Pancreas (tissue), 10 donors: Measurements from ENCODE around the gene SPCS1. TPM values are rescaled to one million over a fixed set of nuclear protein-coding genes. Genes with fewer than 3 reads are reported as not detected.
"Not testable (repeated sequence)": the region's sequence is repeated elsewhere in the genome, so short reads cannot be mapped to it uniquely, and the experiment has no call there.

Experiments
- ATAC-seq, 4 donors: fragments of 200-7000 bp; cut with Tn5 transposase; one replicate each; pipeline versions ENCODE4 v1.8.0 to v1.9.1; 2020; ENCODE audit warnings: mild to moderate bottlenecking in 4 of 4, moderate library complexity in 4 of 4
- DNase-seq, 6 donors: peaks; one replicate each; pipeline ENCODE4 v3.0.0-alpha.2; 2020
- FAIRE-seq: peaks from 2 replicates; lab custom pipeline; 2012; peaks lifted over from hg19 to GRCh38; lab: Jason Lieb, UNC
- H3K27ac ChIP-seq, 4 donors: fragments of 200-600 bp; sonication (generic); 1 replicate in 3 of 4; 2 replicates in 1 of 4; pipeline versions ENCODE4 v1.5.0 to v1.8.0; 2020
- H3K27me3 ChIP-seq, 4 donors: fragments of 200-600 bp; one replicate each; pipeline ENCODE4 v1.8.0; 2021
- H3K36me3 ChIP-seq, 3 donors: fragments of 200-600 bp; sonication (generic) in 1 of 3; one replicate each; pipeline versions ENCODE4 v1.5.0 to v1.8.0; 2020 to 2021
- H3K4me1 ChIP-seq, 3 donors: fragments of 200-600 bp; one replicate each; pipeline ENCODE4 v1.8.0; 2021
- H3K4me3 ChIP-seq, 4 donors: fragments of 200-600 bp; sonication (generic) in 2 of 4; one replicate each; pipeline versions ENCODE4 v1.5.0 to v1.8.0; 2020 to 2021
- H3K9me3 ChIP-seq, 4 donors: fragments of 200-600 bp; one replicate each; pipeline ENCODE4 v1.8.0; 2021
- CTCF ChIP-seq, 4 donors: fragments of 200-600 bp; sonication (generic) in 3 of 4; IDR thresholded peaks; one replicate each; pipeline versions ENCODE4 v1.5.0 to v1.8.0; 2021; ENCODE audit warnings: antibody characterized with exemption in 4 of 4
- WGBS, 2 donors: extraction: QIAGEN DNeasy Blood & Tissue Kit; methylation state at CpG; one replicate each; pipeline ENCODE4 v1.1.7; 2013; 5-methylcytosine and 5-hydroxymethylcytosine counted together
- intact Hi-C, 3 donors: fragments of 100-400 bp; cut with DNase I; formaldehyde crosslinking; loops; one replicate each; pipeline versions ENCODE4 v1.11.1 to v1.14.2; 2022
- polyA plus RNA-seq, 2 donors: library from polyadenylated mRNA; stranded (reverse); fragments of 200-250 nt; gene quantifications; one replicate each; pipeline ENCODE4 v1.2.3, GENCODE V29; 2013
- total RNA-seq, 6 donors: library from RNA; stranded (reverse); fragmentation: NEBNext Ultra II Directional in 4 of 6; extraction: Animal tissue kit (Norgen Biotek cat#: 25700) in 4 of 6; gene quantifications; one replicate each; pipeline versions ENCODE4 v1.2.1 to v1.2.4, GENCODE V29; 2021 to 2023
- donor health status: healthy with polysubstance abuse.
- donor health status: DM: no; HTN: no; CAD: no; lungs with moderate emphysema.
- donor health status: DM: no; HTN: no; CAD: no.
- donor health status: control.
- donor health status: control.
- donor health status: Bipolar disorder and iron deficiency.
- donor health status: DM: yes; HTN: yes; CAD: no.
- donor health status: DM: no; HTN: no; CAD: no.
- donor health status: DM: no; HTN: no; CAD: no.
- donor health status: DM: yes; HTN: yes; CAD: no.

The SPCS1 gene
- total and polyA plus RNA-seq, 8 donors = 52.4 to 121 (median 58.7) TPM

GRCh38 chr3:52671676-52672075, 34.2 kb upstream of the SPCS1 start:
- H3K4me3 ChIP-seq = no peak overlapping the region
- no peaks in the 10 kb centered on the region for H3K27me3 ChIP-seq
- no peaks in the 10 kb centered on the region for H3K4me1 ChIP-seq
- no peaks in the 10 kb centered on the region for H3K9me3 ChIP-seq
- ATAC-seq (no peak), FAIRE-seq (no peak), DNase-seq (no peak)
- no peak for TF ChIP-seq CTCF (IDR thresholded peaks at IDR 0.05)
- WGBS, 2 donors = 62 to 70% methylated on average over 1 of the region's 1 CpG
- H3K36me3 ChIP-seq = peaks cover 0 to 19% (median 0%) of the 10 kb centered on the region in 3 donors
- intact Hi-C loops = no loop called here
- H3K27ac ChIP-seq = no peak overlapping the region

GRCh38 chr3:52676201-52676600, 29.7 kb upstream of the SPCS1 start:
- H3K4me3 ChIP-seq, H3K27ac ChIP-seq, FAIRE-seq, H3K27me3 ChIP-seq, ATAC-seq, DNase-seq, H3K9me3 ChIP-seq, intact Hi-C loops: not testable (repeated sequence)
- WGBS, 2 donors = 49 to 52% methylated on average over 3 of the region's 3 CpGs
- peaks cover 0 to 13% (median 11%) of the 10 kb centered on the region in 3 donors for H3K4me1 ChIP-seq
- H3K36me3 ChIP-seq = peaks cover 0 to 30% (median 7%) of the 10 kb centered on the region in 3 donors

- no peak for DNase-seq
- no peak for FAIRE-seq
- Histone ChIP-seq H3K27me3 (no peaks in the 10 kb centered on the region), H3K4me3 (no peak overlapping the region), H3K36me3 (peaks cover 0 to 30% (median 7%) of the 10 kb centered on the region in 3 donors), H3K27ac (no peak overlapping the region), H3K9me3 (no peaks in the 10 kb centered on the region), H3K4me1 (peaks cover 11 to 27% (median 11%) of the 10 kb centered on the region in 3 donors)
- no peak for ATAC-seq
- intact Hi-C loops = no loop called here
- WGBS, 2 donors = 95% methylated on average over 6 of the region's 6 CpGs
- TF ChIP-seq CTCF (IDR thresholded peaks at IDR 0.05) = no peak
Observed at GRCh38 chr3:52678265-52679198, 27.4 kb upstream of the SPCS1 start.

- H3K4me3 ChIP-seq = no peak overlapping the region
- TF ChIP-seq CTCF (IDR thresholded peaks at IDR 0.05) = no peak
- FAIRE-seq (no peak), ATAC-seq (no peak), DNase-seq (no peak)
- H3K9me3 ChIP-seq = no peaks in the 10 kb centered on the region
- H3K27ac ChIP-seq = peak overlapping the region in 1 of 4 donors; percentile 55
- 64 to 70% methylated on average over 3 of the region's 3 CpGs for WGBS, 2 donors
- H3K36me3 ChIP-seq = peaks cover 0 to 30% (median 7%) of the 10 kb centered on the region in 3 donors
- intact Hi-C loops = no loop called here
- H3K27me3 ChIP-seq = no peaks in the 10 kb centered on the region
- H3K4me1 ChIP-seq = peaks cover 13 to 33% (median 17%) of the 10 kb centered on the region in 3 donors
Observed at GRCh38 chr3:52679199-52679538, 26.7 kb upstream of the SPCS1 start.

- no peaks in the 10 kb centered on the region for H3K27me3 ChIP-seq
- no peak for FAIRE-seq
- H3K9me3 ChIP-seq = no peaks in the 10 kb centered on the region
- peak overlapping the region in 1 of 4 donors; percentile 55 for H3K27ac ChIP-seq
- no peak for TF ChIP-seq CTCF (IDR thresholded peaks at IDR 0.05)
- peaks cover 0 to 26% (median 7%) of the 10 kb centered on the region in 3 donors for H3K36me3 ChIP-seq
- 10 to 21% methylated on average over 1 of the region's 1 CpG for WGBS, 2 donors
- intact Hi-C loops = no loop called here
- peaks cover 18 to 39% (median 23%) of the 10 kb centered on the region in 3 donors for H3K4me1 ChIP-seq
- H3K4me3 ChIP-seq = no peak overlapping the region
- DNase-seq = no peak
- peak in 1 of 4 donors; percentile 15 for ATAC-seq
Observed at GRCh38 chr3:52679811-52680210, 26.1 kb upstream of the SPCS1 start.
